H1 (cell line): Measurements from ENCODE around the gene TRIM44. TPM values are rescaled to one million over a fixed set of nuclear protein-coding genes. Genes with fewer than 3 reads are reported as not detected.

Experiments used
- CTCF ChIA-PET: fragments of 300-600 bp; sonication (Branson Sonifier 250); formaldehyde crosslinking; loops from one replicate; lab custom pipeline; 2021; ENCODE audit not compliant: partially characterized antibody; lab: Charles Lee
- POLR2A ChIA-PET: fragments of 300-600 bp; sonication (Branson Sonifier 250); formaldehyde crosslinking; loops from one replicate; lab custom pipeline; 2021; ENCODE audit warnings: inconsistent platforms; ENCODE audit not compliant: partially characterized antibody; lab: Charles Lee
- DNase-seq, 2 experiments: peaks; one replicate each; pipeline versions ENCODE4 v3.0.0 to v3.0.0-alpha.2; 2010 to 2022; ENCODE audit warnings: low spot score in 2 of 2, low read depth in 1 of 2, mixed read lengths in 1 of 2
- FAIRE-seq: peaks from 2 replicates; lab custom pipeline; 2011; peaks lifted over from hg19 to GRCh38; lab: Jason Lieb, UNC
- H2AFZ ChIP-seq: 2 replicates; pipeline ENCODE4 v1.8.1; 2012; ENCODE audit warnings: low read length, inconsistent platforms
- H2AK5ac ChIP-seq: 2 replicates; pipeline ENCODE4 v1.6.1; 2013; ENCODE audit warnings: low read depth, low read length
- H2BK120ac ChIP-seq: replicated peaks from 2 replicates; pipeline ENCODE3; 2013; ENCODE audit warnings: low read depth, low read length, inconsistent platforms
- H2BK12ac ChIP-seq: 2 replicates; pipeline ENCODE4 v1.6.1; 2013; ENCODE audit warnings: low read depth, low read length
- H2BK15ac ChIP-seq: 2 replicates; pipeline ENCODE4 v1.6.1; 2013; ENCODE audit warnings: low read length
- H2BK20ac ChIP-seq: 2 replicates; pipeline ENCODE4 v1.6.1; 2013; ENCODE audit warnings: low read length
- H2BK5ac ChIP-seq: 2 replicates; pipeline ENCODE4 v1.6.1; 2013; ENCODE audit warnings: low read depth, low read length
- H3K14ac ChIP-seq: 2 replicates; pipeline ENCODE4 v1.6.1; 2013; ENCODE audit warnings: inconsistent platforms; ENCODE audit not compliant: insufficient read length
- H3K18ac ChIP-seq: 2 replicates; pipeline ENCODE4 v1.6.1; 2013; ENCODE audit warnings: low read length; ENCODE audit errors: extremely low read depth
- H3K23ac ChIP-seq: 2 replicates; pipeline ENCODE4 v1.6.1; 2013; ENCODE audit warnings: inconsistent platforms; ENCODE audit not compliant: insufficient read length
- H3K23me2 ChIP-seq: 2 replicates; pipeline ENCODE4 v1.6.1; 2013; ENCODE audit warnings: low read depth, low read length
- H3K27ac ChIP-seq: 2 replicates; pipeline ENCODE4 v1.6.1; 2011; ENCODE audit warnings: low read depth, low read length, inconsistent platforms
- H3K27me3 ChIP-seq, 4 experiments: replicated peaks in 1 of 4; 1 replicate in 1 of 4; 2 replicates in 3 of 4; pipeline versions ENCODE4 v1.6.1 to v1.8.1; 2011 to 2013; ENCODE audit warnings: low read length in 3 of 4, mild to moderate bottlenecking in 3 of 4, inconsistent platforms in 2 of 4, mixed read lengths in 2 of 4, moderate library complexity in 1 of 4; ENCODE audit not compliant: control insufficient read depth in 3 of 4, insufficient read depth in 3 of 4; ENCODE audit errors: extremely low read depth in 1 of 4
- H3K36me3 ChIP-seq, 4 experiments: 2 replicates each; pipeline versions ENCODE4 v1.6.1 to v1.8.1; 2011 to 2013; ENCODE audit warnings: mild to moderate bottlenecking in 4 of 4, low read length in 3 of 4, moderate library complexity in 2 of 4, control low read depth in 1 of 4, inconsistent platforms in 1 of 4; ENCODE audit not compliant: insufficient read depth in 4 of 4, control insufficient read depth in 2 of 4
- H3K4ac ChIP-seq: replicated peaks from 2 replicates; pipeline ENCODE3; 2013; ENCODE audit warnings: low read length, low read depth, mixed read lengths, inconsistent platforms; ENCODE audit not compliant: insufficient read length
- H3K4me1 ChIP-seq, 4 experiments: replicated peaks in 1 of 4; 1 replicate in 1 of 4; 2 replicates in 3 of 4; pipeline versions ENCODE4 v1.6.1 to v1.8.1; 2011 to 2013; ENCODE audit warnings: low read length in 3 of 4, inconsistent platforms in 2 of 4, mixed read lengths in 1 of 4; ENCODE audit not compliant: insufficient read depth in 4 of 4, control insufficient read depth in 3 of 4
- H3K4me2 ChIP-seq, 2 experiments: 2 replicates each; pipeline versions ENCODE4 v1.6.1 to v1.8.1; 2011 to 2013; ENCODE audit warnings: low read depth in 2 of 2, low read length in 2 of 2, control low read depth in 1 of 2, inconsistent platforms in 1 of 2, mild to moderate bottlenecking in 1 of 2; ENCODE audit not compliant: insufficient read depth in 1 of 2
- H3K4me3 ChIP-seq, 4 experiments: fragments of 200-600, 300-600 bp in 1 of 4; sonication (generic), shearing (Covaris generic), sonication (Bioruptor Twin) in 1 of 4; 2 replicates each; pipeline versions ENCODE4 v1.5.1 to v1.8.1; 2011 to 2016; ENCODE audit warnings: low read length in 4 of 4, low read depth in 3 of 4, control low read depth in 2 of 4, inconsistent platforms in 2 of 4, mild to moderate bottlenecking in 2 of 4, mixed read lengths in 1 of 4, moderate library complexity in 1 of 4; ENCODE audit not compliant: insufficient read depth in 2 of 4; ENCODE audit errors: extremely low read depth in 1 of 4
- H3K56ac ChIP-seq: replicated peaks from 2 replicates; pipeline ENCODE3; 2013; ENCODE audit warnings: low read depth, mild to moderate bottlenecking, mixed read lengths, low read length, inconsistent platforms; ENCODE audit not compliant: insufficient read length
- H3K79me1 ChIP-seq: 2 replicates; pipeline ENCODE4 v1.6.1; 2013; ENCODE audit warnings: low read depth, low read length, control low read depth
- H3K79me2 ChIP-seq, 2 experiments: 2 replicates each; pipeline versions ENCODE4 v1.6.1 to v1.8.1; 2012 to 2013; ENCODE audit warnings: low read length in 2 of 2, mild to moderate bottlenecking in 2 of 2, inconsistent platforms in 1 of 2; ENCODE audit not compliant: insufficient read depth in 2 of 2, control insufficient read depth in 1 of 2
- H3K9ac ChIP-seq, 4 experiments: replicated peaks in 1 of 4; 1 replicate in 1 of 4; 2 replicates in 3 of 4; pipeline versions ENCODE4 v1.6.1 to v1.8.1; 2011 to 2013; ENCODE audit warnings: low read depth in 3 of 4, low read length in 3 of 4, control low read depth in 2 of 4, mild to moderate bottlenecking in 2 of 4, moderate library complexity in 2 of 4, inconsistent platforms in 1 of 4; ENCODE audit errors: extremely low read depth in 1 of 4
- H3K9me3 ChIP-seq, 2 experiments: 2 replicates each; pipeline versions ENCODE4 v1.6.1 to v1.8.1; 2012 to 2013; ENCODE audit warnings: mild to moderate bottlenecking in 2 of 2, moderate library complexity in 2 of 2, control low read depth in 1 of 2, inconsistent platforms in 1 of 2, low read depth in 1 of 2, low read length in 1 of 2, mixed read lengths in 1 of 2; ENCODE audit not compliant: insufficient read depth in 2 of 2
- H4K20me1 ChIP-seq, 2 experiments: replicated peaks in 1 of 2; 2 replicates each; pipeline versions ENCODE3 to v1.8.1; 2011 to 2013; ENCODE audit warnings: inconsistent platforms in 2 of 2, low read length in 2 of 2, mild to moderate bottlenecking in 1 of 2; ENCODE audit not compliant: insufficient read depth in 2 of 2, control insufficient read depth in 1 of 2
- H4K5ac ChIP-seq: 2 replicates; pipeline ENCODE4 v1.6.1; 2013; ENCODE audit warnings: low read length, low read depth, mixed read lengths, inconsistent platforms; ENCODE audit not compliant: insufficient read length
- H4K8ac ChIP-seq: 2 replicates; pipeline ENCODE4 v1.8.0; 2013; ENCODE audit warnings: mild to moderate bottlenecking, moderate library complexity, low read length, inconsistent platforms; ENCODE audit not compliant: insufficient read depth; ENCODE audit errors: extremely low read depth
- H4K91ac ChIP-seq: replicated peaks from 2 replicates; pipeline ENCODE3; 2013; ENCODE audit warnings: low read length, mixed read lengths, inconsistent platforms; ENCODE audit not compliant: insufficient read length
- CBX8 ChIP-seq: fragments of 300-800, 300-1000 bp; sonication (generic); IDR thresholded peaks from 2 replicates; pipeline ENCODE4 v1.7.1; 2016; ENCODE audit warnings: low read depth, low read length, borderline replicate concordance
- CREB1 ChIP-seq: IDR thresholded peaks from 2 replicates; pipeline ENCODE4 v1.6.1; 2012; ENCODE audit warnings: inconsistent platforms
- JUN ChIP-seq: IDR thresholded peaks from 2 replicates; pipeline ENCODE4 v1.6.1; 2011; ENCODE audit warnings: low read depth, mild to moderate bottlenecking, improper control_type of control experiment, low read length
- KDM5A ChIP-seq: fragments of 200-600 bp; IDR thresholded peaks from 2 replicates; pipeline ENCODE4 v1.7.1; 2012; ENCODE audit warnings: mild to moderate bottlenecking, low read length, inconsistent platforms, mixed read lengths
- RXRA ChIP-seq: IDR thresholded peaks from 2 replicates; pipeline ENCODE4 v1.6.1; 2011; ENCODE audit warnings: low read depth, mild to moderate bottlenecking, low read length, moderate library complexity; ENCODE audit not compliant: insufficient read depth
- TAF1 ChIP-seq: IDR thresholded peaks from 2 replicates; pipeline ENCODE4 v1.6.1; 2011; ENCODE audit warnings: mild to moderate bottlenecking, low read depth, low read length
- TAF7 ChIP-seq: optimal IDR thresholded peaks from 2 replicates; pipeline ENCODE3; 2011; ENCODE audit warnings: low read depth, mild to moderate bottlenecking, inconsistent platforms, low read length, moderate library complexity, borderline replicate concordance
- TCF12 ChIP-seq: IDR thresholded peaks from 2 replicates; pipeline ENCODE4 v1.6.1; 2011; ENCODE audit warnings: low read depth, mild to moderate bottlenecking, low read length
- polyA plus RNA-seq, 7 experiments: library from polyadenylated mRNA; depleted of rRNA in 3 of 7; stranded (reverse) in 5 of 7; unstranded in 2 of 7; fragments of >200 nt in 5 of 7; fragments of 200-250 nt in 2 of 7; gene quantifications; 1 replicate in 5 of 7; 2 replicates in 1 of 7; 4 replicates in 1 of 7; pipeline versions ENCODE4 v1.2.1 to v1.2.3, GENCODE V29; 2011 to 2013; ENCODE audit warnings: missing spikeins in 2 of 7, mixed read lengths in 2 of 7
- total RNA-seq: library from RNA; stranded (reverse); fragmentation: NEBNext Ultra II Directional; extraction: Animal tissue kit (Norgen Biotek cat#: 25700); gene quantifications from 2 replicates; pipeline ENCODE4 v1.2.1, GENCODE V29; 2021
- TF ChIP-seq, protein P1 (sequence below), 3 experiments: IDR thresholded peaks; 1 replicate in 2 of 3; 2 replicates in 1 of 3; pipeline versions ENCODE4 v1.5.1 to v1.6.1; 2011; ENCODE audit warnings: low read length in 3 of 3, mild to moderate bottlenecking in 3 of 3, inconsistent platforms in 2 of 3, low read depth in 1 of 3, moderate library complexity in 1 of 3; ENCODE audit not compliant: insufficient read depth in 1 of 3; ENCODE audit errors: control extremely low read depth in 1 of 3
- TF ChIP-seq, protein P2 (sequence below): IDR thresholded peaks from 2 replicates; pipeline ENCODE4 v1.6.1; 2011; ENCODE audit warnings: low read depth, mild to moderate bottlenecking, low read length; ENCODE audit not compliant: insufficient read depth

The TRIM44 gene
- total and polyA plus RNA-seq, 2 of the 8 experiments (the other 6 are each of a cell fraction or from before 2014, with no cell fraction given) = 13.9 to 34.4 TPM

DNA sequence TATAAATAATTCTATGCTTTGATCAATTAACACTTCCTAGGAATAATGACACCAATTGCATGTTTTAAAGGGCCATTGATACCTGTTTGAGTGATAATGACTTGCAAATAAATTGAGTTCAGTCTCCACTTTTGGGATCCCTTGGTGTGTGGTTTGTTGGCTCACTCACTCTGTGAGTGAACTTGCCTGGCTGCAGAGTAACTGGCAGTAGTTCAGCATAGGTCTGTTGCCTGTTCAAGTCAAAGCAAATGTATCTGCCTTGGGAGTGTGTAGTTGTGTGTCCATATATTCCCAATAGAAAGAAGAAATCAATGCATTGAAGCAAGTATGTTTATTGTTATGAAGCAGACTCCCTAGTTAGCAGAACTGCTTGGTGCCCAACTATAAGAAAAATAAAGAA, 49.3 kb downstream of the TRIM44 start:
- Histone ChIP-seq H4K5ac (no peak overlapping the region), H2AK5ac (no peak overlapping the region), H3K79me2 (no peaks in the 10 kb centered on the region), H4K91ac (no peak overlapping the region), H3K27me3 (no peaks in the 10 kb centered on the region), H2BK120ac (no peak overlapping the region), H3K14ac (no peak overlapping the region), H3K56ac (no peak overlapping the region), H4K20me1 (peaks cover 0 to 2% of the 10 kb centered on the region in 2 experiments), H3K4me2 (no peak overlapping the region), H2BK12ac (no peak overlapping the region), H3K23ac (no peak overlapping the region), H4K8ac (no peak overlapping the region), H3K4ac (no peak overlapping the region), H3K4me3 (no peak overlapping the region)
- POLR2A ChIA-PET = no interaction called here
- no peak for TF ChIP-seq TAF1
- TF ChIP-seq, protein P1, sequence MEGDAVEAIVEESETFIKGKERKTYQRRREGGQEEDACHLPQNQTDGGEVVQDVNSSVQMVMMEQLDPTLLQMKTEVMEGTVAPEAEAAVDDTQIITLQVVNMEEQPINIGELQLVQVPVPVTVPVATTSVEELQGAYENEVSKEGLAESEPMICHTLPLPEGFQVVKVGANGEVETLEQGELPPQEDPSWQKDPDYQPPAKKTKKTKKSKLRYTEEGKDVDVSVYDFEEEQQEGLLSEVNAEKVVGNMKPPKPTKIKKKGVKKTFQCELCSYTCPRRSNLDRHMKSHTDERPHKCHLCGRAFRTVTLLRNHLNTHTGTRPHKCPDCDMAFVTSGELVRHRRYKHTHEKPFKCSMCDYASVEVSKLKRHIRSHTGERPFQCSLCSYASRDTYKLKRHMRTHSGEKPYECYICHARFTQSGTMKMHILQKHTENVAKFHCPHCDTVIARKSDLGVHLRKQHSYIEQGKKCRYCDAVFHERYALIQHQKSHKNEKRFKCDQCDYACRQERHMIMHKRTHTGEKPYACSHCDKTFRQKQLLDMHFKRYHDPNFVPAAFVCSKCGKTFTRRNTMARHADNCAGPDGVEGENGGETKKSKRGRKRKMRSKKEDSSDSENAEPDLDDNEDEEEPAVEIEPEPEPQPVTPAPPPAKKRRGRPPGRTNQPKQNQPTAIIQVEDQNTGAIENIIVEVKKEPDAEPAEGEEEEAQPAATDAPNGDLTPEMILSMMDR (IDR thresholded peaks at IDR 0.05; ENCODE audit: control extremely low read depth in 1 of 3, insufficient read depth in 1 of 3, low read depth in 1 of 3, low read length in 3 of 3) = no peak
- TF ChIP-seq, protein P2, sequence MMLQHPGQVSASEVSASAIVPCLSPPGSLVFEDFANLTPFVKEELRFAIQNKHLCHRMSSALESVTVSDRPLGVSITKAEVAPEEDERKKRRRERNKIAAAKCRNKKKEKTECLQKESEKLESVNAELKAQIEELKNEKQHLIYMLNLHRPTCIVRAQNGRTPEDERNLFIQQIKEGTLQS = no peak
- no peak for TF ChIP-seq TCF12
- no peak for TF ChIP-seq KDM5A
- no peak for TF ChIP-seq JUN
- no peak for TF ChIP-seq CREB1
- no peak for TF ChIP-seq CBX8
- TF ChIP-seq TAF7 = no peak
- no peak for TF ChIP-seq RXRA
- TF ChIP-seq, all 59 proteins: peak for 0
- Histone ChIP-seq H3K27ac (no peak overlapping the region), H3K4me1 (no peaks in the 10 kb centered on the region), H2AFZ (no peak overlapping the region), H3K36me3 (no peaks in the 10 kb centered on the region), H3K79me1 (no peaks in the 10 kb centered on the region), H3K9me3 (no peaks in the 10 kb centered on the region), H2BK5ac (no peak overlapping the region), H3K23me2 (no peaks in the 10 kb centered on the region; the same call in 1 of the 2 replicates), H2BK15ac (no peak overlapping the region), H2BK20ac (no peak overlapping the region), H3K9ac (no peak overlapping the region), H3K18ac (no peak overlapping the region)
- no peak for DNase-seq
- no peak for FAIRE-seq
- CTCF ChIA-PET = interaction anchor here (0.6 to 1.1 kb wide), 5 partner anchors 20 to 439 kb away, joined by 3 to 6 read pairs (median 3); no protein-coding TSS in a partner anchor
